Measurements from ENCODE around the gene ALG8.
"Not testable (repeated sequence)": the region's sequence is repeated elsewhere in the genome, so short reads cannot be mapped to it uniquely, and the experiment has no call there.

ALG8 gene

DNA sequence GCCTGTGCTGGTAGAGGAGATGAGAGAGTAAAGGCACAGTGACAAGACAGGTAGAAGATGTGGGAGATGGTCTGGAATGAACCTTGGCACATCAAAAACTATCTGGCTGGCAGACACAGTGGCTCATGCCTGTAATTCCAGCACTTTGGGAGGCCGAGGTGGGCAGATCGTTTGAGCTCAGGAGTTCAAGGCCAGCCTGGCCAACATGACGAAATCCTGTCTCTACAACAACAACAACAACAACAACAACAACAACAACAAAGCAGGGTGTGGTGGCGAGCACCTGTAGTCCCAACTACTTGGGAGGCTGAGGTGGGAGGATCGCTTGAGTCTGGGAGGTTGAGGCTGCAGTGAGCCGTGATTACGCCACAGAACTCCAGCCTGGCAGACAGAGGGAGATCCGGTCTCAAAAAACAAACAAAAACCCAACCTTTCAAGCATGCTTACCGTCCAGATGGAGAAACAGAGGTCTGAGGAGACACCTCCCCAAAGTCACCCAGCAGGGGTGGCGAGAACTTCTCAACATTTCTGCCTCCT, 37.2 kb upstream of the ALG8 start:
- Histone ChIP-seq H3K36me3 (ENCODE audit: insufficient read depth) (no peaks in the 10 kb centered on the region), H3K79me2 (ENCODE audit: insufficient read depth, low read depth) (no peaks in the 10 kb centered on the region), H3K4me1 (ENCODE audit: low read depth, poor library complexity, severe bottlenecking) (no peaks in the 10 kb centered on the region), H3K4me3 (IDR thresholded peaks at IDR 0.05; ENCODE audit: insufficient read depth, low read depth, low read length) (no peak overlapping the region), H3K27ac (no peak overlapping the region), H4K20me1 (ENCODE audit: insufficient read depth) (no peaks in the 10 kb centered on the region), H3K27me3 (ENCODE audit: insufficient read depth, low read depth) (no peaks in the 10 kb centered on the region), H3K9ac (no peak overlapping the region), H3K4me2 (no peak overlapping the region), H2AFZ (ENCODE audit: low read depth) (no peak overlapping the region)
- TF ChIP-seq, protein P1, sequence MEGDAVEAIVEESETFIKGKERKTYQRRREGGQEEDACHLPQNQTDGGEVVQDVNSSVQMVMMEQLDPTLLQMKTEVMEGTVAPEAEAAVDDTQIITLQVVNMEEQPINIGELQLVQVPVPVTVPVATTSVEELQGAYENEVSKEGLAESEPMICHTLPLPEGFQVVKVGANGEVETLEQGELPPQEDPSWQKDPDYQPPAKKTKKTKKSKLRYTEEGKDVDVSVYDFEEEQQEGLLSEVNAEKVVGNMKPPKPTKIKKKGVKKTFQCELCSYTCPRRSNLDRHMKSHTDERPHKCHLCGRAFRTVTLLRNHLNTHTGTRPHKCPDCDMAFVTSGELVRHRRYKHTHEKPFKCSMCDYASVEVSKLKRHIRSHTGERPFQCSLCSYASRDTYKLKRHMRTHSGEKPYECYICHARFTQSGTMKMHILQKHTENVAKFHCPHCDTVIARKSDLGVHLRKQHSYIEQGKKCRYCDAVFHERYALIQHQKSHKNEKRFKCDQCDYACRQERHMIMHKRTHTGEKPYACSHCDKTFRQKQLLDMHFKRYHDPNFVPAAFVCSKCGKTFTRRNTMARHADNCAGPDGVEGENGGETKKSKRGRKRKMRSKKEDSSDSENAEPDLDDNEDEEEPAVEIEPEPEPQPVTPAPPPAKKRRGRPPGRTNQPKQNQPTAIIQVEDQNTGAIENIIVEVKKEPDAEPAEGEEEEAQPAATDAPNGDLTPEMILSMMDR (conservative IDR thresholded peaks at IDR 0.05; ENCODE audit: low read depth, low read length), result no peak

DNA sequence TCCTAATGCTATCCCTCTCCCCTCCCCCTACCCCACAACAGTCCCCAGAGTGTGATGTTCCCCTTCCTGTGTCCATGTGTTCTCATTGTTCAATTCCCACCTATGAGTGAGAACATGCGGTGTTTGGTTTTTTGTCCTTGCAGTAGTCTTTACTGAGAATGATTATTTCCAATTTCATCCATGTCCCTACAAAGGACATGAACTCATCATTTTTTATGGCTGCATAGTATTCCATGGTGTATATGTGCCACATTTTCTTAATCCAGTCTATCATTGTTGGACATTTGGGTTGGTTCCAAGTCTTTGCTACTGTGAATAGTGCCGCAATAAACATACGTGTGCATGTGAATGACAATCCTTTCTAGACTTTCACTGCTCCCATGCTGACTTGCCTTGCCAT, 36.4 kb upstream of the ALG8 start:
- not testable (repeated sequence) for H3K9ac ChIP-seq; H3K36me3 ChIP-seq (ENCODE audit: insufficient read depth); H3K4me3 ChIP-seq (IDR thresholded peaks at IDR 0.05; ENCODE audit: insufficient read depth, low read depth, low read length); H3K4me2 ChIP-seq; H2AFZ ChIP-seq (ENCODE audit: low read depth); H3K4me1 ChIP-seq (ENCODE audit: low read depth, poor library complexity, severe bottlenecking); H3K27me3 ChIP-seq (ENCODE audit: insufficient read depth, low read depth); H4K20me1 ChIP-seq (ENCODE audit: insufficient read depth); H3K27ac ChIP-seq; H3K79me2 ChIP-seq (ENCODE audit: insufficient read depth, low read depth)

DNA sequence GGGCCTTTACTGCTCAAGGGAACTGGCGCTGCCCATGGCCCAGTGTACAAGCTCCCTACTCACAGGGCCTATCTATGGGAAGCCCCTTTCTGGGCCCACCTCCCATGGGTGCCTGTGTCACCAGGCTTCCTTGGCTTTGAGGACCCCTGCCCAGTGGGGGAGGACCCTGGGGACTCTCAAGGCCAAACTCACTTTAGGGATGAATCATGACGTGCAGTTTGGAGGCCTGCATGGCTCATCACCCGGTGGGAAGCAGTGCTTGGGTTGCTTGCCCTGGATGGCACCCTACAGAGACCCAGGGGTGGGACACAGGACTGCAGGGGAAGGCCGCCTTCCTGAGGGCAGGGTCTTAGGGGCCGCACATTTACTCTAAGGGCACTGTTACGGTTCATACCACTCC, 32.5 kb upstream of the ALG8 start:
- no peak overlapping the region for H2AFZ ChIP-seq (ENCODE audit: low read depth)
- H3K79me2 ChIP-seq (ENCODE audit: insufficient read depth, low read depth), result no peaks in the 10 kb centered on the region
- no peaks in the 10 kb centered on the region for H3K27me3 ChIP-seq (ENCODE audit: insufficient read depth, low read depth)
- TF ChIP-seq, protein P1 (conservative IDR thresholded peaks at IDR 0.05; ENCODE audit: low read depth, low read length), result no peak
- H3K9ac ChIP-seq, result no peak overlapping the region
- no peaks in the 10 kb centered on the region for H4K20me1 ChIP-seq (ENCODE audit: insufficient read depth)
- H3K4me1 ChIP-seq (ENCODE audit: low read depth, poor library complexity, severe bottlenecking), result no peaks in the 10 kb centered on the region
- no peak overlapping the region for H3K27ac ChIP-seq
- H3K4me2 ChIP-seq, result no peak overlapping the region
- no peak overlapping the region for H3K4me3 ChIP-seq (IDR thresholded peaks at IDR 0.05; ENCODE audit: insufficient read depth, low read depth, low read length)
- H3K36me3 ChIP-seq (ENCODE audit: insufficient read depth), result no peaks in the 10 kb centered on the region

DNA sequence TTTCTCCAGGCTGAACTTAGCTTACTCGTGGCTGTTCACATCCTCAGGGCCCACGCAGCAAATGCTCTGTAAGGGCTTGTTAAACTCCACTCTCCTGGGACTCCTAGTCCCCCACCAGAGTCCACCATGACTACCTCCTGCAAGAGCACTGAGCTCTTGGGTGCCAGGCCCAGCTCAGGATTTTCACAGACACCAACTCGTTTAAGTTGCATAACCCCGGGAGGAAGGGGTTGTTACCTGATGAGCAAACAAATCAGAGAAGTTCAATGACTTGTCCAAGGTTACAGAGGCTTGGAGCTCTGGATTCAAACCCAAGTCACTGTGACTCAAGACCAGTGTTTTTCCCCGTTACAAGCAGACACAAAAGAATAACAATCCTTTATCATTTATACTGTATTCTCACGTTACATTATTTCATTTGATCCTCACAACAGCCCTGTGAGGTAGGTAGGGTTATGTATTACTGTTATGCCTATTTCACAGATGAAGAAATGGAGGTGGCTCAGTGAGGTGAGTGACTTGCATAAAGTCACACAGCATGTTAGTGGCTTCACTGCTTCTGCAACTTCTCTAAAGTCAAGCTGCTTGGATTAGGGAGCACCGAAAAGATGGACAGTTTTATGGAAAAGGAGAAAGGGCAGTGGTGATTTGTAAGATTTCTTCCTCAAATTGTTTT, 31.6 kb upstream of the ALG8 start:
- no peaks in the 10 kb centered on the region for H3K4me1 ChIP-seq (ENCODE audit: low read depth, poor library complexity, severe bottlenecking)
- H3K36me3 ChIP-seq (ENCODE audit: insufficient read depth), result no peaks in the 10 kb centered on the region
- H3K79me2 ChIP-seq (ENCODE audit: insufficient read depth, low read depth), result no peaks in the 10 kb centered on the region
- TF ChIP-seq, protein P1 (conservative IDR thresholded peaks at IDR 0.05; ENCODE audit: low read depth, low read length), result no peak
- H3K9ac ChIP-seq, result no peak overlapping the region
- H3K4me2 ChIP-seq, result no peak overlapping the region
- H3K27ac ChIP-seq, result no peak overlapping the region
- H3K27me3 ChIP-seq (ENCODE audit: insufficient read depth, low read depth), result no peaks in the 10 kb centered on the region
- H4K20me1 ChIP-seq (ENCODE audit: insufficient read depth), result no peaks in the 10 kb centered on the region
- H2AFZ ChIP-seq (ENCODE audit: low read depth), result no peak overlapping the region
- no peak overlapping the region for H3K4me3 ChIP-seq (IDR thresholded peaks at IDR 0.05; ENCODE audit: insufficient read depth, low read depth, low read length)

DNA sequence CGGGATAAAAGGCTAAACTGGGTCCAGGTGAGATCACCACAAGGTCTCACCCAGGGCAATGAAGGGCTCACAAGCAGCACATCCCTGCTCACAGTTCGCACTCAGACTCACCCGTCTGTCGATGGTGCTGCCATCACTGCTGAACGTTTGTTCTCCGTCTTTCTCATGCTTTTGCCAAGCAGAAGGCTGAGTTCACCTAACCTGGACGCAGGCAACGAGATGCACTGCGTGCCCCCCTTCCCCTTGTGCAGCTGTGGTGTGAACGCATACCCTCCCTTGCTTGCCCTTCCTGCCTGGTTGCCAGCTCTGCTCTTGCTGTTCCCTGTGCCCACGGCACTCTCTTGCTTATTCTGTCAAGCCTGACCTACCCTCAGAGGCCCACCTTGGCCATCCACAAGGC, 31.0 kb upstream of the ALG8 start:
- Histone ChIP-seq H3K9ac (no peak overlapping the region), H4K20me1 (ENCODE audit: insufficient read depth) (no peaks in the 10 kb centered on the region), H3K4me1 (ENCODE audit: low read depth, poor library complexity, severe bottlenecking) (no peaks in the 10 kb centered on the region), H2AFZ (ENCODE audit: low read depth) (no peak overlapping the region), H3K4me2 (no peak overlapping the region), H3K79me2 (ENCODE audit: insufficient read depth, low read depth) (no peaks in the 10 kb centered on the region), H3K27me3 (ENCODE audit: insufficient read depth, low read depth) (no peaks in the 10 kb centered on the region), H3K4me3 (IDR thresholded peaks at IDR 0.05; ENCODE audit: insufficient read depth, low read depth, low read length) (no peak overlapping the region), H3K36me3 (ENCODE audit: insufficient read depth) (no peaks in the 10 kb centered on the region), H3K27ac (no peak overlapping the region)
- TF ChIP-seq, protein P1 (conservative IDR thresholded peaks at IDR 0.05; ENCODE audit: low read depth, low read length), result no peak

Data from KMS-11 (cell line).